T-helper 2 cell (primary cell): ENCODE data around the gene UBAC1.
A peak's percentile ranks its signal among the peaks of the same experiment; 100 is the strongest.
"Not testable (repeated sequence)": the region's sequence is repeated elsewhere in the genome, so short reads cannot be mapped to it uniquely, and the experiment has no call there.

Experiments used
- DNase-seq, 5 experiments: peaks; one replicate each; pipeline versions ENCODE4 v3.0.0 to v3.0.0-alpha.2; 2012 to 2022

UBAC1 gene

GRCh38 chr9:135919318-135919890 is 41.8 kb downstream of the UBAC1 start:
- DNase-seq = no peak

DNA sequence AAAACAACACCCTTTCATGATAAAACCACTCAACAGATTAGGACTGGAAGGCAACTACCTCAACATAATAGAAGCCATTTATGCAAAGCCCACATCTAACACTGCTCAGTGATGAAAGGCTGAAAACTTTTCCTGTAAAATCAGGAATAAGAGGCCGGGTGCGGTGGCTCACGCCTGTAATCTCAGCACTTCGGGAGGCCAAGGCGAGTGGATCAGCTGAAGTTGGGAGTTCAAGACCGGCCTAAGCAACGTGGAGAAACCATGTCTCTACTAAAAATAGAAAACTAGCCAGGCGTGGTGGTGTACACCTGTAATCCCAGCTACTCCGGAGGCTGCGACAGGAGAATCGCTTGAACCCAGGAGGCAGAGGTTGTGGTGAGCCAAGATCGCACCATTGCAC is 44.9 kb downstream of the UBAC1 start:
- DNase-seq = not testable (repeated sequence)

- no peak for DNase-seq
These were observed 46.3 kb downstream of the UBAC1 start for GRCh38 chr9:135914921-135915320.

DNA sequence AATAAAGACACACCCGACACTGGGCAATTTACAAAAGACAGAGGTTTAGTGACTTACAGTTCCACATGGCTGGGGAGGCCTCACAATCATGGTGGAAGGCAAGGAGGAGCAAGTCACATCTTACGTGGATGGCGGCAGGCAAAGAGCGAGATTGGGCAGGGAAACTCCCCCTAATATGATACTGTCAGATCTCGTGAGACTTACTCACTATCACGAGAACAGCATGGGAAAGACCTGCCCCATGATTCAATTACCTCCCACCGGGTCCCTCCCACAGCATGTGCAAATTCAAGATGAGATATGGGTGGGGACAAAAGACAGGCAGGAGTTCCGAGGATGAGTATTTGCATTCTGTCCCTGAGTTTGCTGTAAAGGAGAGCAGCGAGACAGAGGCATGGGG is 49.9 kb downstream of the UBAC1 start:
- not testable (repeated sequence) for DNase-seq

- no peak for DNase-seq
These were observed 50.4 kb downstream of the UBAC1 start for GRCh38 chr9:135910757-135911156.

- no peak for DNase-seq
These were observed 51.0 kb downstream of the UBAC1 start for GRCh38 chr9:135910216-135910615.

GRCh38 chr9:135909371-135909770 is 51.8 kb downstream of the UBAC1 start:
- no peak for DNase-seq

DNA sequence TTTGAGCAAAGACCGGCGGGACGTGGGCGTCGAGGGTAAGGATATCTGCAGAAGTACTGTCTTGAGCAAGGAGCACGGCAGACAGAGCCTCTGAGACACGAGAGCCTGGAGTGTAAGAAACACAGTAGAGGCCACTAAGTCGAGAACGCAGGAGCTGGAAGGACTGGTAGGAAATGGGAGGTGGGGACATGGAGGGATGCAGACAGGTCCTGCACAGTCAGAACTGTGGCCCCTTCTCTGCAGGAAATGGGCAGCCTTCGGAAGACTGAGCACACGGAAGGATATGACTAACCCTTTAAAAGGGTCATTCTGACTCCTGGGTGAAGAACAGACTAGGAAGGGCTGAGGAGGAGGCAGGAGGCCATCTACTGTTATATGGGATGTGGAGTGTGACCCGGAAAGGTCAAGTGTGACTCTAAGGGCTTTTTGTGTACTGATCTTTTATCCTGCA is 52.4 kb downstream of the UBAC1 start:
- peak in 1 of 5 experiments; percentile 19 for DNase-seq

DNA sequence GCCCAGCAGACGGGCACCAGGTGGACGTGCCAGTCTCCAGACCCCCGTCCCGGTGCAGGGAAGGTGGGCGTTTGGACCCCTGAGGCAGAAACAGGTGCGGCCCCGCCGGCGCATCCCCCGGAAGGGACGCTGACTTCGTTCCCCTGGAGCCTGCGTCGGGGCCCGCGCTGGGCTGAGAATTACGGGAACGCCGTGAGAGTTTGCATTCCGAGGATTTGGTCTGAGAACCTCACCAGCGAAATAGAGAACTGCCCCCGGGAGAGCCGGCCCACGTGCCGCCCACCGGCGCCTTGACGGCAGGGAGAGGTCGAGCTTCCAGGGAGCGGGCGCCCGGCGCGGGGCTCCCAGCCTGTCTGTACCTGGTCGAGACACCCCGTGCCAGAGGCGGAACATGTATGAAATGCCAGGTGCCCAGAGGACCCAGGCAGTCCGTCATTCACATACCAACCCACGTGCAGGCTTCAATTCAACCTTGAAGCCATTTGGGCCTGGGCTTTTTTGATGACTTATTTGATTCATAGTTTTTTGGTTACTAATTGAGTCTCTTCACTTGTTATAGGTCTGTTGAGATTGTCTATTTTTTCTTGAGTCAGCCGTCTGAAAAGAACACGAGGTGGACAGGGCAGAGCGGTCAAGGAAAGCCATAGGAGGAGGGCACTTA is 53.0 kb downstream of the UBAC1 start:
- DNase-seq = peak in 1 of 5 experiments; percentile 18

DNA sequence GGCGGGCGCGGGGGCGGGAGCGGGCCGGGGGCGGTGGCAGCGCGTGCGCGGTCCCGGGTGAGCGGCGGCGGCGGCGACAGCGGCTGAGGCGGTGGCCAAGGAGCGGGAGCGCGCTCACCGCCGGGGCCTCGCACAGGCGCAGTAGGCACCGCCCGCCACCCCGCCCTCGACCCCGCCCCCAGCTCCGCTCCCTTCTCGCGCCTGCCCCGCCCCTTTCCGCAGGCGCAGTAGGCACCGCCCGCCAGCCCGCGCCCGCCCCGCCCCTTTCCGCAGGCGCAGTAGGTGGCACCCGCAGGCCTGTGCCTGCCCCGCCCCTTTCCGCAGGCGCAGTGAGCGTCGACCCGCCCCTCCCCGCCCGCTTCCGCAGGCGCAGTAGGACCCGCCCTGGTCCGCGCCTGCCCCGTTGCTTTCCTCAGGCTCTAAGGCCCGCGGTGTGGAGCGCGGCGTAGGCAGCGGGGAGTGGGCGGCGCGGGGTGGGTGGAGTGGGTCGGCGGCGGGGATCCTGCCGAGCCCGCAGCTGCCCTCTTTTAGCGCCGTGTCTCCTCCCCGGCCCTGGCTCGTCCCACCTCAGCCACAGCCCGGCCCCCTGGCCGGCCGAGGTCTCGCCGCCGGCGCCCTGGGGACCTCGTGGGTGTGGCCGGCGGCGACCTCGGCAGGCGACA is 53.6 kb downstream of the UBAC1 start, which contains the start of gene CAMSAP1:
Gene CAMSAP1 (minus strand): TSS at position 116 of the 662 bp plus-strand sequence. CDS start 387 bp downstream, outside the sequence.
- peak; percentile 88 to 94 (median 92) for DNase-seq

DNA sequence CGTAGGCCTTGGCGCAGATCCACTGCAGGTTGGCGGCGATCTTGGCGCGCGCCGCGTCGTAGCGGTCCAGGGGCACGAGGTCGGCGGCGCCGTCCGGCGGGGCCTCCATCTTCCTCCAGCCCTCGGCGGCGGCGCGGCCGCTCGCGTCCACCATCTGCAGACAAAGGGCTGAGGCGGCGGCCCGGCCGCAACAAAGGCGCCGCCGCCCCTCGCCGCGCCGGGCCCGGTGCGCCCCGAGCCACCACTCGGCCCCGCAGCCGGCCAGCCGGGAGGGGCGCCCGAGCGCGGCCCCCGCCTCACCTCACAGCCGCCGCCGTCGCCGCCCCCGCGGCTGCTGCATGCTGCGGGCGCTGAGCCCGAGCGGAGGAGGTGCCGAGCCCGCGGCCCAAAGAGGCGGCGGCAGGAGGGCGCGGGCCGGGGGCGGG is 54.2 kb downstream of the UBAC1 start:
- DNase-seq = no peak

GRCh38 chr9:135906291-135907005 is 54.7 kb downstream of the UBAC1 start:
- peak in 2 of 5 experiments; percentile 11 to 20 for DNase-seq

GRCh38 chr9:135905380-135906258 is 55.6 kb downstream of the UBAC1 start:
- peak in 3 of 5 experiments; percentile 34 to 72 (median 34) for DNase-seq

DNA sequence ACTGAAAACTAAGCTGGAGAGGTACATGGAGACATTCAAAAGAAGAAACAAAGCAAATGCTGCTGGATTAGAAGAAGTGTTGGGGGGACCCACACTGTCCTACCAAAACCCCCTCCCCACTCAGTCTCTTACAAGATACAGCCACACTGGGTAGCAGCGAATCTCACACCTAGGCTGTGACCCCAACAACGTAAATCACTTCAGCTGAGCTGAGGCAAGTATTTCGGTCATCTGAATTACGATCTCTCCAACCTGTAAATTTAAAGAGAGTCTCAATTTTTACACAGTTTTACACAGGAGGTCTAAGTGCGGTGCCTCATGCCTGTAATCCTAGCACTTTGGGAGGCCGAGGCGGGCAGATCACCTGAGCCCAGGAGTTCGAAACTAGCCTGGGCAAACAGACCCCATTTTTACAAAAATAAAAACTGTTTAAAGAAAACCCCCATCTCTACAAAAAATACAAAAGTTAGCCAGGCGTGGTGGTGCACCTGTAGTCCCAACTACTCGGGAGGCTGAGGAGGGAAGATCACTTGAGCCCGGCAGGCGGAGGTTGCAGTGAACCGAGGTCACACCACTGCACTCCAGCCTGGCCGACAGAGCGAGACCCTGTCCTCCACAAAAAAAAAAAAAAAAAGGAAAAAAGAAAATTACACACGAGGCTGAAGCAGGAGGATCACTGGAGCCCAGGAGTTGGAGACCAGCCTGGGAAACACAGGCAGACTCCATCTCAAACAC is 57.2 kb downstream of the UBAC1 start:
- no peak for DNase-seq

GRCh38 chr9:135903358-135903656 is 57.9 kb downstream of the UBAC1 start:
- DNase-seq = no peak

GRCh38 chr9:135902655-135903357 is 58.4 kb downstream of the UBAC1 start:
- DNase-seq = no peak

- no peak for DNase-seq
These were observed 59.3 kb downstream of the UBAC1 start for GRCh38 chr9:135901826-135902225.

GRCh38 chr9:135901031-135901758 is 60.0 kb downstream of the UBAC1 start:
- no peak for DNase-seq

- peak in 1 of 5 experiments; percentile 18 for DNase-seq
These were observed 62.4 kb downstream of the UBAC1 start for GRCh38 chr9:135898634-135899407.
